ENCODE data around the gene CD36. TPM values are rescaled to one million over a fixed set of nuclear protein-coding genes. Genes with fewer than 3 reads are reported as not detected.

Gene CD36
- total and polyA plus RNA-seq, 8 donors: 132 to 533 (median 226) TPM

GRCh38 chr7:80722616-80723195, 84.3 kb downstream of the CD36 start:
- no peak for TF ChIP-seq CTCF (IDR thresholded peaks at IDR 0.05)
- Histone ChIP-seq H3K4me3 (no peak overlapping the region), H3K27me3 (no peaks in the 10 kb centered on the region), H3K4me1 (peaks cover 11 to 32% of the 10 kb centered on the region in 2 donors), H3K27ac (peak overlapping the region; percentile 28 to 83), H3K36me3 (no peaks in the 10 kb centered on the region), H3K9me3 (no peaks in the 10 kb centered on the region)
- peak in 2 of 4 donors; percentile 14 to 68 for DNase-seq
- intact Hi-C loops (cut with DNase I): no loop called here
- peak; percentile 87 for ATAC-seq

- DNase-seq (peak in 2 of 4 donors; percentile 69 to 78), ATAC-seq (peak; percentile 56)
- H3K27ac ChIP-seq: peak overlapping the region; percentile 20 to 22
Measured at GRCh38 chr7:80724249-80724871, 85.9 kb downstream of the CD36 start.

GRCh38 chr7:80725181-80725611, 86.8 kb downstream of the CD36 start:
- Histone ChIP-seq H3K4me1 (peaks cover 11 to 32% of the 10 kb centered on the region in 2 donors), H3K27ac (no peak overlapping the region), H3K27me3 (no peaks in the 10 kb centered on the region), H3K4me3 (no peak overlapping the region), H3K36me3 (no peaks in the 10 kb centered on the region), H3K9me3 (no peaks in the 10 kb centered on the region)
- TF ChIP-seq CTCF (IDR thresholded peaks at IDR 0.05): no peak
- DNase-seq (no peak), ATAC-seq (no peak)
- intact Hi-C loops (cut with DNase I): no loop called here

More at GRCh38 chr7:80724249-80724871, 85.9 kb downstream of the CD36 start:
- intact Hi-C loops (cut with DNase I): no loop called here
- Histone ChIP-seq H3K9me3 (no peaks in the 10 kb centered on the region), H3K4me3 (no peak overlapping the region), H3K27me3 (no peaks in the 10 kb centered on the region), H3K36me3 (no peaks in the 10 kb centered on the region), H3K4me1 (peaks cover 11 to 32% of the 10 kb centered on the region in 2 donors)
- no peak for TF ChIP-seq CTCF (IDR thresholded peaks at IDR 0.05)

Other genes starting within 250 kb of the CD36 start
- not detected for gene GNAT3, start 126.6 kb upstream of the CD36 start, total RNA-seq
- not detected for gene GNAT3, start 126.6 kb upstream of the CD36 start, polyA plus RNA-seq (ENCODE audit: insufficient read length in 6 of 6)